Measurements from ENCODE around the gene SELENOM.
A peak's percentile ranks its signal among the peaks of the same experiment; 100 is the strongest.

SELENOM gene

DNA sequence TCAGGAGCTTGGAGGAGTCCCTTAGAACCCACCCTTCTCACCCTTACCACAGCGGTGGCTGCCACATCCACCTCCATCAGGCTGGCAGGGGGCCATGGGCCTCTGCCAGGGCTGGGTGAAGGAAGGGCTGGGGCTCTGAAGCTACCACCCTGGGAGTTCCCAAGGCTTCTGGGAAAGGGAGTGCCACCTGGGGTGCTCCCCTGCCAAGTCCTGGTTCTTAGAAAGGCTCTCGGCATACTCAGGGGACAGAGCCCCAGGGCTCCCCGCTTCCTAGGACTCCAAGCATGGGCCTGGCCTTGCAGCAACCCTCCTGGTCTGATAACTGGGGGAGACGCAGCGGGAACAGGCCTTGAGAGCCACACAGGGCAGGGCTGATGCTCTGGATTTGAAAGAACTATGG lies 33.4 kb upstream of the SELENOM start:
- no peak for DNase-seq (ENCODE audit: low read depth)
- H3K4me3 ChIP-seq (ENCODE audit: control insufficient read depth, low read depth, low read length) = no peak overlapping the region
- TF ChIP-seq, protein P1, sequence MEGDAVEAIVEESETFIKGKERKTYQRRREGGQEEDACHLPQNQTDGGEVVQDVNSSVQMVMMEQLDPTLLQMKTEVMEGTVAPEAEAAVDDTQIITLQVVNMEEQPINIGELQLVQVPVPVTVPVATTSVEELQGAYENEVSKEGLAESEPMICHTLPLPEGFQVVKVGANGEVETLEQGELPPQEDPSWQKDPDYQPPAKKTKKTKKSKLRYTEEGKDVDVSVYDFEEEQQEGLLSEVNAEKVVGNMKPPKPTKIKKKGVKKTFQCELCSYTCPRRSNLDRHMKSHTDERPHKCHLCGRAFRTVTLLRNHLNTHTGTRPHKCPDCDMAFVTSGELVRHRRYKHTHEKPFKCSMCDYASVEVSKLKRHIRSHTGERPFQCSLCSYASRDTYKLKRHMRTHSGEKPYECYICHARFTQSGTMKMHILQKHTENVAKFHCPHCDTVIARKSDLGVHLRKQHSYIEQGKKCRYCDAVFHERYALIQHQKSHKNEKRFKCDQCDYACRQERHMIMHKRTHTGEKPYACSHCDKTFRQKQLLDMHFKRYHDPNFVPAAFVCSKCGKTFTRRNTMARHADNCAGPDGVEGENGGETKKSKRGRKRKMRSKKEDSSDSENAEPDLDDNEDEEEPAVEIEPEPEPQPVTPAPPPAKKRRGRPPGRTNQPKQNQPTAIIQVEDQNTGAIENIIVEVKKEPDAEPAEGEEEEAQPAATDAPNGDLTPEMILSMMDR (conservative IDR thresholded peaks at IDR 0.05; ENCODE audit: control insufficient read depth, insufficient read depth, low read depth, low read length) = no peak

GRCh38 chr22:31139866-31140716 lies 32.7 kb upstream of the SELENOM start, which contains the start of gene PLA2G3:
PLA2G3 (minus strand) TSS chr22:31140508; CDS start chr22:31140354, 154 bp downstream.
- H3K4me3 ChIP-seq (ENCODE audit: control insufficient read depth, low read depth, low read length) = no peak within 1 kb of the TSS
- DNase-seq (ENCODE audit: low read depth) = peak; percentile 62
- TF ChIP-seq, protein P1 (conservative IDR thresholded peaks at IDR 0.05; ENCODE audit: control insufficient read depth, insufficient read depth, low read depth, low read length) = no peak

DNA sequence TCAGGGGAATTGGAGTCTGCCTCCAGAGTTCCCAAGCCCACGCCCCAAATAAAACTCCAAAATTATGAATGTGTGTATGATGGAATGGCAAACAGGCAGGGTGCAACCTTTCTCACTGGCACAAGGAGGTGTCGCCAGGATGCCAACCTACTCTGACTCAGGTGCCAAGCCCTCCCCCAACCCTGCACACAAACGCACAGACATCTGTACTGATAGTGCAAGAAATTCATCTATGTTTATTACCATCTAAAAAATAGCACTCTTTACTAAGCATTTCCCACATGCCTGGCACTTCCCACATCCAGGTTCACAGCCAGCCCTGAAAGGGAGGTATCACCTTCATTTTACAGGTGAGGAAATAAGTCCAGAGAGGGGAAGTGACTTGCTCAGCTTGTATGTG lies 31.7 kb upstream of the SELENOM start:
- TF ChIP-seq, protein P1 (conservative IDR thresholded peaks at IDR 0.05; ENCODE audit: control insufficient read depth, insufficient read depth, low read depth, low read length) = no peak
- H3K4me3 ChIP-seq (ENCODE audit: control insufficient read depth, low read depth, low read length) = no peak overlapping the region
- no peak for DNase-seq (ENCODE audit: low read depth)

DNA sequence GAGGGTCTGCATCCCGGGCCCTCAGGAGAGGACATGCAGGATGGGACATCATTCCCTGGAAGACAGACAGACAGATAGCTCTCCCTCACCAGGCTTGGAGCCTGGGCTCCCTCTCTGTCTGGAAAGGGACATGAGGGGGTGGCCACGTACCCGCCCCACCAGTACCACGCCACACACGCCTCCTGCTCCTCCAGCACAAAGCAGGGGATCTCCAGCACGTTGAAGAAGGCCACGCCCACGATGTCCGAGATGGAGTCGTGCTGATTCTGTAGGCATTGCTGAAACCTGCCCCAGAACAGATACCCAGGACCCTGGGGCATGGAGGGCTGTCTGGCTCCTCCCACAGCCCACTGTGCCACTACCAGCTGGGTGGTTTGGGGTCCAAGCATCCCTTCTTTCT lies 30.8 kb upstream of the SELENOM start:
- H3K4me3 ChIP-seq (ENCODE audit: control insufficient read depth, low read depth, low read length) = no peak overlapping the region
- TF ChIP-seq, protein P1 (conservative IDR thresholded peaks at IDR 0.05; ENCODE audit: control insufficient read depth, insufficient read depth, low read depth, low read length) = no peak

DNA sequence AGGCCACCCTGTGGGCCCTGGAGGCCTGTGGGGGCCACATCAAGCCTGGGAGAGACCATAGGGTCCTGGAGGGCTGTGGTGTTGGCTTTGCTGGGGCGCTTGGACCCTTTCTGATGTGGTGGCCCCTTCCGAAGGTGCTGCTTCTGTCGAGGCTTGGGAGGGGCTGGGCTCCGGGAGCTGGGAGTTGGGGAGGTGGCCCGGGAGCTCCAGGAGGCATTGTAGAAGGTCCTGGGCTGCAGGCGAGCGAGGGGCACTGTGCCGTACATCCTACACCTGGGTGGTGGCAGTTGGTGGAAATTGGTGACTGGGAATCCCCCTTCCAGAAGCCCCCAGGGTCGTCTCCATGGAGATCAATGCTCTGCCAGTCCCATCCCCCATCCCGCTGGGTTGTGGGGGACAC lies 30.4 kb upstream of the SELENOM start:
- TF ChIP-seq, protein P1 (conservative IDR thresholded peaks at IDR 0.05; ENCODE audit: control insufficient read depth, insufficient read depth, low read depth, low read length) = no peak
- no peak overlapping the region for H3K4me3 ChIP-seq (ENCODE audit: control insufficient read depth, low read depth, low read length)
- no peak for DNase-seq (ENCODE audit: low read depth)

More for the DNA sequence above, 30.8 kb upstream of the SELENOM start:
- no peak for DNase-seq (ENCODE audit: low read depth)

GRCh38 chr22:31136711-31137110 lies 29.3 kb upstream of the SELENOM start:
- TF ChIP-seq, protein P1 (conservative IDR thresholded peaks at IDR 0.05; ENCODE audit: control insufficient read depth, insufficient read depth, low read depth, low read length) = no peak
- DNase-seq (ENCODE audit: low read depth) = no peak
- no peak overlapping the region for H3K4me3 ChIP-seq (ENCODE audit: control insufficient read depth, low read depth, low read length)
